LNCaP clone FGC (cell line): ENCODE results near the gene BNC2.

ENCODE experiments used
- DNase-seq: peaks from one replicate; pipeline ENCODE4 v3.0.0-alpha.2; 2011; ENCODE audit warnings: low read depth
- H3K4me3 ChIP-seq: 2 replicates; pipeline ENCODE4 v1.5.1; 2011; ENCODE audit warnings: mild to moderate bottlenecking, low read depth, low read length, control low read depth
- CTCF ChIP-seq: IDR thresholded peaks from 2 replicates; pipeline ENCODE4 v1.5.1; 2012; ENCODE audit warnings: mild to moderate bottlenecking; ENCODE audit not compliant: control insufficient read depth, insufficient read depth; ENCODE audit errors: extremely low read depth

BNC2 gene

DNA sequence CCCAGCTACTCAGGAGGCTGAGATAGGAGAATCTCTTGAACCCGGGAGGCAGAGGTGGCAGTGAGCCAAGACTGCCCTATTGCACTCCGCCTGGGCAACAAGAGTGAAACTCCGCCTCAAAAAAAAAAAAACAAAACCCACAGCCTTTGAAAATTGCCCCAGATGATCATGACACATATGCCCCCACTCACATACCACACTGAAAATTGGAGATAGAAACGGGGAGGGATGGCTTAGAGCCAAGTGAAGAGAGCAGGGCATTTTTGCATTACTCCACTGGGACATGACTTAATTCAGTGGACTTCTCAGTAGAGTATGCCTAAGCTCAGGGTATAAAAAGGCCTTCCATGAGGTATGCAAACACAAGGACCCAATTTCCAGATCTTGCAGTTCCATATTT is 309.3 kb downstream of the BNC2 start:
- DNase-seq: no peak
- no peak overlapping the region for H3K4me3 ChIP-seq
- no peak for TF ChIP-seq CTCF

- no peak for DNase-seq
Observed at GRCh38 chr9:16559418-16560188, 310.9 kb downstream of the BNC2 start.

GRCh38 chr9:16555802-16556201 is 314.7 kb downstream of the BNC2 start:
- DNase-seq: no peak
- TF ChIP-seq CTCF: no peak
- no peak overlapping the region for H3K4me3 ChIP-seq

More at GRCh38 chr9:16559418-16560188, 310.9 kb downstream of the BNC2 start:
- no peak overlapping the region for H3K4me3 ChIP-seq
- no peak for TF ChIP-seq CTCF

GRCh38 chr9:16553869-16554540 is 316.5 kb downstream of the BNC2 start:
- DNase-seq: no peak
- TF ChIP-seq CTCF: no peak
- H3K4me3 ChIP-seq: no peak overlapping the region

- H3K4me3 ChIP-seq: no peak overlapping the region
Observed at GRCh38 chr9:16552252-16552651, 318.2 kb downstream of the BNC2 start.

DNA sequence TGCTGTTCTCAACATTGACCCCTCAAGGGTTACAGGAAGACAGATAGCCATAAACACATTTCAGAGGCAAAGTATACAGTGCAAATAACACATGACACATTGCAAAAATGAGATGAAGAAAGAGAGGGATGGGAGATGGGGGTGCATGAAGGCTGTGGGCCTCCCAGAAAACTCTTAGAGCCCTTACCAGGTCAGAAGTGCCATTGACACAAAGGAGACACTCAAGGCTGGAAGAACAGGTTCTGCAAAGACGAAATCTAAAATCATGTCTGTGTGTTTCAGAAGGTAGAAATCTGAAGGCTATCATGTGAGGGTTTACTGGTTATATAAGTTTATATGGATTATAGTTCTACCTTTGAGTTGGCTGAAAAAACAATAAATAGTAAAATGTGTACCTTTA is 318.8 kb downstream of the BNC2 start:
- H3K4me3 ChIP-seq: no peak overlapping the region
- no peak for TF ChIP-seq CTCF
- DNase-seq: no peak

More at GRCh38 chr9:16552252-16552651, 318.2 kb downstream of the BNC2 start:
- no peak for TF ChIP-seq CTCF
- DNase-seq: no peak
